A673 (cell line): ENCODE data around the gene RRAS. TPM values are rescaled to one million over a fixed set of nuclear protein-coding genes. Genes with fewer than 3 reads are reported as not detected.

Experiments used
- BruUV-seq: library from RNA; stranded (reverse); fragments of 400-500 nt; replicated peaks from 2 replicates; lab custom pipeline; 2021; lab: Mats Ljungman, UMichigan
- CTCF ChIA-PET: fragments of 300-600 bp; sonication (Branson Sonifier 250); formaldehyde crosslinking; loops from one replicate; lab custom pipeline; 2022; ENCODE audit warnings: antibody characterized with exemption; lab: Charles Lee
- POLR2A ChIA-PET: fragments of 300-600 bp; sonication (Branson Sonifier 250); formaldehyde crosslinking; loops from one replicate; lab custom pipeline; 2022; ENCODE audit warnings: antibody characterized with exemption; ENCODE audit not compliant: low non-redundant PET; lab: Charles Lee
- DNase-seq: peaks from one replicate; pipeline ENCODE4 v3.0.0-alpha.2; 2015; ENCODE audit warnings: low spot score
- H3K27ac ChIP-seq: fragments of 200-600 bp; sonication (generic); 2 replicates; pipeline ENCODE4 v1.5.1; 2016; ENCODE audit warnings: mixed run types, low read depth, mild to moderate bottlenecking, mixed read lengths, antibody characterized with exemption, low read length; ENCODE audit not compliant: poor library complexity, severe bottlenecking
- H3K27me3 ChIP-seq: fragments of 200-600 bp; sonication (generic); replicated peaks from 2 replicates; pipeline ENCODE4 v1.6.1; 2017; ENCODE audit warnings: mixed run types, low read depth, mild to moderate bottlenecking, mixed read lengths, antibody characterized with exemption, low read length; ENCODE audit not compliant: insufficient read depth, poor library complexity
- H3K36me3 ChIP-seq: fragments of 200-600 bp; sonication (generic); 2 replicates; pipeline ENCODE4 v1.6.1; 2016; ENCODE audit warnings: mixed run types, mild to moderate bottlenecking, mixed read lengths, antibody characterized with exemption, low read length; ENCODE audit not compliant: insufficient read depth, poor library complexity, severe bottlenecking
- H3K4me1 ChIP-seq: fragments of 200-600 bp; sonication (generic); 2 replicates; pipeline ENCODE4 v1.6.1; 2017; ENCODE audit warnings: mixed run types, mild to moderate bottlenecking, mixed read lengths, antibody characterized with exemption, low read length; ENCODE audit not compliant: insufficient read depth, poor library complexity, severe bottlenecking
- H3K4me3 ChIP-seq: fragments of 200-600 bp; sonication (generic); 2 replicates; pipeline ENCODE4 v1.5.1; 2016; ENCODE audit warnings: low read depth, mixed run types, mild to moderate bottlenecking, mixed read lengths, low read length; ENCODE audit not compliant: poor library complexity, severe bottlenecking
- H3K9me3 ChIP-seq: fragments of 200-600 bp; sonication (generic); 2 replicates; pipeline ENCODE4 v1.6.1; 2016; ENCODE audit warnings: mixed run types, low read depth, mild to moderate bottlenecking, mixed read lengths, antibody characterized with exemption, low read length; ENCODE audit not compliant: poor library complexity, severe bottlenecking
- EZH2 ChIP-seq: fragments of 200-600 bp; sonication (generic); IDR thresholded peaks from 2 replicates; pipeline ENCODE4 v1.6.1; 2017; ENCODE audit warnings: borderline replicate concordance, low read depth, mild to moderate bottlenecking, mixed read lengths, antibody characterized with exemption, low read length; ENCODE audit not compliant: poor library complexity, severe bottlenecking
- intact Hi-C: fragments of 100-400 bp; cut with micrococcal nuclease; formaldehyde crosslinking; loops from one replicate; pipeline ENCODE4 v1.10.0; 2022; ENCODE audit not compliant: unreplicated experiment
- total RNA-seq: library from RNA; stranded (reverse); gene quantifications from 2 replicates; pipeline ENCODE4 v1.2.3, GENCODE V29; 2021
- TF ChIP-seq, protein P1 (sequence below): fragments of 300-800, 200-600 bp; sonication (generic); conservative IDR thresholded peaks from 2 replicates; pipeline ENCODE4 v1.5.1; 2017; ENCODE audit warnings: low read depth, mild to moderate bottlenecking, antibody characterized with exemption, low read length, moderate library complexity, mixed read lengths

The RRAS gene
- total RNA-seq, 1 experiment from 2014 or later = 27.6 TPM

GRCh38 chr19:49654581-49654980 lies 14.6 kb upstream of the RRAS start:
- H3K9me3 ChIP-seq = no peaks in the 10 kb centered on the region
- no peak for DNase-seq
- H3K36me3 ChIP-seq = peaks cover 85% of the 10 kb centered on the region
- CTCF ChIA-PET = no interaction called here
- intact Hi-C loops = no loop called here
- no peak overlapping the region for H3K4me3 ChIP-seq
- no peaks in the 10 kb centered on the region for H3K4me1 ChIP-seq
- no peak overlapping the region for H3K27ac ChIP-seq
- POLR2A ChIA-PET = no interaction called here
- TF ChIP-seq, protein P1, sequence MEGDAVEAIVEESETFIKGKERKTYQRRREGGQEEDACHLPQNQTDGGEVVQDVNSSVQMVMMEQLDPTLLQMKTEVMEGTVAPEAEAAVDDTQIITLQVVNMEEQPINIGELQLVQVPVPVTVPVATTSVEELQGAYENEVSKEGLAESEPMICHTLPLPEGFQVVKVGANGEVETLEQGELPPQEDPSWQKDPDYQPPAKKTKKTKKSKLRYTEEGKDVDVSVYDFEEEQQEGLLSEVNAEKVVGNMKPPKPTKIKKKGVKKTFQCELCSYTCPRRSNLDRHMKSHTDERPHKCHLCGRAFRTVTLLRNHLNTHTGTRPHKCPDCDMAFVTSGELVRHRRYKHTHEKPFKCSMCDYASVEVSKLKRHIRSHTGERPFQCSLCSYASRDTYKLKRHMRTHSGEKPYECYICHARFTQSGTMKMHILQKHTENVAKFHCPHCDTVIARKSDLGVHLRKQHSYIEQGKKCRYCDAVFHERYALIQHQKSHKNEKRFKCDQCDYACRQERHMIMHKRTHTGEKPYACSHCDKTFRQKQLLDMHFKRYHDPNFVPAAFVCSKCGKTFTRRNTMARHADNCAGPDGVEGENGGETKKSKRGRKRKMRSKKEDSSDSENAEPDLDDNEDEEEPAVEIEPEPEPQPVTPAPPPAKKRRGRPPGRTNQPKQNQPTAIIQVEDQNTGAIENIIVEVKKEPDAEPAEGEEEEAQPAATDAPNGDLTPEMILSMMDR = no peak
- no peak for TF ChIP-seq EZH2
- no peaks in the 10 kb centered on the region for H3K27me3 ChIP-seq
- no TSS peak for BruUV-seq

DNA sequence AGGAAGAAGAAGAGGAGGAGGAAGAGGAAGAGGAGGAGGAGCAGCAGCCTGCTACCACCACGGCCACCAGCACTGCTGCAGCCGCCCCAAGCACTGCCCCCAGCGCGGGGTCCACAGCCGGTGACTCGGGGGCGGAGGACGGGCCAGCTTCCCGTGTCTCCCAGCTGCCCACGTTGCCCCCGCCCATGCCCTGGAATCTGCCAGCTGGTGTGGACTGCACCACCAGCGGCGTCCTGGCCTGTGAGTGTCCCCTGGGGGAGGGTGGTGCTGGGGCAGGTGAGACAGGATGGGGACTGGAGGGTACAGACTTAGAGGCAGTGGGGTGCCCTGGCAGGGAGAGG lies 13.5 kb upstream of the RRAS start:
- intact Hi-C loops = no loop called here
- POLR2A ChIA-PET = interaction anchor here (0.5 kb wide), 1 partner anchor 955 kb away, joined by 8 read pairs; no protein-coding TSS in a partner anchor
- no peaks in the 10 kb centered on the region for H3K27me3 ChIP-seq
- H3K4me1 ChIP-seq = no peaks in the 10 kb centered on the region
- H3K27ac ChIP-seq = no peak overlapping the region
- TF ChIP-seq, protein P1 = no peak
- no peak for TF ChIP-seq EZH2
- no peak for DNase-seq
- no TSS peak for BruUV-seq
- peaks cover 80% of the 10 kb centered on the region for H3K36me3 ChIP-seq
- H3K9me3 ChIP-seq = no peaks in the 10 kb centered on the region
- no peak overlapping the region for H3K4me3 ChIP-seq
- CTCF ChIA-PET = no interaction called here

DNA sequence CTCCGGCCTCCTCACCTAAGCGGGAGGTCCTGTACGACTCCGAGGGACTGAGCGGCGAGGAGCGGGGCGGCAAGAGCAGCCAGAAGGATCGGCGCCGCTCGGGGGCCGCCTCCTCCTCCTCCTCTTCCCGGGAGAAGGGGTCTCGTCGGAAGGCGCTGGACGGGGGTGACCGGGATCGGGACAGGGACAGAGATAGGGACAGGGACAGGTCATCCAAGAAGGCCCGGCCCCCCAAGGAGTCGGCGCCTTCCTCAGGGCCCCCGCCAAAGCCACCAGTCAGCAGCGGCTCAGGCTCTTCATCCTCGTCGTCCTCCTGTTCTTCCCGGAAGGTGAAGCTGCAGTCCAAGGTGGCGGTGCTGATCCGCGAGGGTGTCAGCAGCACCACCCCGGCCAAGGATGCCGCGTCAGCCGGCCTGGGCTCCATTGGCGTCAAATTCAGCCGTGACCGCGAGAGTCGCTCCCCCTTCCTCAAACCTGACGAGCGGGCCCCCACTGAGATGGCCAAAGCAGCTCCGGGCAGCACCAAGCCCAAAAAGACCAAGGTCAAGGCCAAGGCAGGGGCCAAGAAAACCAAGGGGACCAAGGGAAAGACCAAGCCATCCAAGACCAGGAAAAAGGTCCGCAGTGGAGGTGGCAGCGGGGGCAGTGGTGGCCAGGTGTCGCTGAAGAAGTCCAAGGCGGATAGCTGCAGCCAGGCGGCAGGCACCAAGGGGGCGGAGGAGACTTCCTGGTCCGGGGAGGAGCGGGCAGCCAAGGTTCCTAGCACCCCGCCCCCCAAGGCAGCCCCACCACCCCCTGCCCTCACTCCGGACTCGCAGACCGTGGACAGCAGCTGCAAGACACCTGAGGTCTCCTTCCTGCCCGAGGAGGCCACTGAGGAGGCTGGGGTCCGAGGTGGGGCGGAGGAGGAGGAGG lies 12.9 kb upstream of the RRAS start:
- H3K4me1 ChIP-seq = no peaks in the 10 kb centered on the region
- intact Hi-C loops = no loop called here
- ChIA-PET POLR2A (interaction anchor here (0.5 kb wide), 1 partner anchor 955 kb away, joined by 8 read pairs; no protein-coding TSS in a partner anchor), CTCF (no interaction called here)
- no peak overlapping the region for H3K4me3 ChIP-seq
- DNase-seq = no peak
- no peaks in the 10 kb centered on the region for H3K9me3 ChIP-seq
- no peak overlapping the region for H3K27ac ChIP-seq
- TF ChIP-seq, protein P1 = no peak
- no peak for TF ChIP-seq EZH2
- BruUV-seq = TSS peak; percentile 46
- H3K27me3 ChIP-seq = no peaks in the 10 kb centered on the region
- H3K36me3 ChIP-seq = peaks cover 74% of the 10 kb centered on the region
